CD14-positive monocyte (primary cell): ENCODE data around the gene PGAP2. TPM values are rescaled to one million over a fixed set of nuclear protein-coding genes. Genes with fewer than 3 reads are reported as not detected.

Experiments used
- DNase-seq, 3 donors: peaks; one replicate each; pipeline ENCODE4 v3.0.0-alpha.2; 2011 to 2022
- H2AFZ ChIP-seq: 2 replicates; pipeline ENCODE4 v1.6.0; 2012; ENCODE audit warnings: mild to moderate bottlenecking, low read depth, low read length, inconsistent platforms; ENCODE audit not compliant: insufficient read depth, poor library complexity, severe bottlenecking
- H3K27ac ChIP-seq, 2 donors: 1 replicate in 1 of 2; 2 replicates in 1 of 2; pipeline ENCODE4 v1.5.1; 2012 to 2013; ENCODE audit warnings: low read length in 2 of 2, control low read depth in 1 of 2, inconsistent platforms in 1 of 2, low read depth in 1 of 2, mild to moderate bottlenecking in 1 of 2
- H3K27me3 ChIP-seq, 2 donors: one replicate each; pipeline versions ENCODE4 v1.6.0 to v1.6.1; 2011 to 2013; ENCODE audit warnings: low read length in 2 of 2; ENCODE audit not compliant: control insufficient read depth in 2 of 2, insufficient read depth in 2 of 2
- H3K36me3 ChIP-seq, 2 donors: replicated peaks in 1 of 2; 1 replicate in 1 of 2; 2 replicates in 1 of 2; pipeline versions ENCODE4 v1.5.1 to v1.6.1; 2012 to 2013; ENCODE audit warnings: low read length in 2 of 2, control low read depth in 1 of 2, inconsistent platforms in 1 of 2, mild to moderate bottlenecking in 1 of 2; ENCODE audit not compliant: insufficient read depth in 2 of 2, control insufficient read depth in 1 of 2
- H3K4me1 ChIP-seq, 2 donors: 1 replicate in 1 of 2; 2 replicates in 1 of 2; pipeline versions ENCODE4 v1.5.1 to v1.6.1; 2012 to 2013; ENCODE audit warnings: low read length in 2 of 2, control low read depth in 1 of 2, inconsistent platforms in 1 of 2, mild to moderate bottlenecking in 1 of 2, moderate library complexity in 1 of 2; ENCODE audit not compliant: insufficient read depth in 2 of 2, control insufficient read depth in 1 of 2
- H3K4me2 ChIP-seq: replicated peaks from 2 replicates; pipeline ENCODE3; 2012; ENCODE audit warnings: low read length, moderate library complexity, mild to moderate bottlenecking; ENCODE audit not compliant: poor library complexity, severe bottlenecking; ENCODE audit errors: extremely low read depth
- H3K4me3 ChIP-seq, 3 experiments: fragments of 200-600 bp in 1 of 3; sonication (generic) in 1 of 3; replicated peaks in 1 of 3; 1 replicate in 2 of 3; 2 replicates in 1 of 3; pipeline ENCODE4 v1.5.1; 2011 to 2013; ENCODE audit warnings: low read length in 3 of 3, mild to moderate bottlenecking in 3 of 3, control low read depth in 2 of 3, low read depth in 2 of 3, inconsistent platforms in 1 of 3, moderate library complexity in 1 of 3
- H3K79me2 ChIP-seq: 2 replicates; pipeline ENCODE4 v1.6.0; 2012; ENCODE audit warnings: mild to moderate bottlenecking, control low read depth, inconsistent platforms, low read length, moderate library complexity; ENCODE audit not compliant: insufficient read depth
- H3K9ac ChIP-seq: 2 replicates; pipeline ENCODE4 v1.6.0; 2017; ENCODE audit warnings: low read length, mild to moderate bottlenecking; ENCODE audit not compliant: insufficient read depth, poor library complexity, severe bottlenecking
- H3K9me3 ChIP-seq, 2 donors: replicated peaks in 1 of 2; 1 replicate in 1 of 2; 2 replicates in 1 of 2; pipeline versions ENCODE4 v1.5.1 to v1.6.1; 2012 to 2013; ENCODE audit warnings: low read length in 2 of 2, control low read depth in 1 of 2; ENCODE audit not compliant: control insufficient read depth in 1 of 2, insufficient read depth in 1 of 2
- H4K20me1 ChIP-seq: 2 replicates; pipeline ENCODE4 v1.6.0; 2012; ENCODE audit warnings: mild to moderate bottlenecking, low read length, control low read depth, moderate library complexity; ENCODE audit not compliant: insufficient read depth
- H3K27ac Mint-ChIP-seq, 7 donors: one replicate each; pipeline ENCODE4 v1.8.0; 2020; ENCODE audit warnings: mild to moderate bottlenecking in 7 of 7, mixed read lengths in 7 of 7, moderate library complexity in 6 of 7, inconsistent platforms in 2 of 7
- H3K27me3 Mint-ChIP-seq, 3 donors: one replicate each; pipeline ENCODE4 v1.8.0; 2021 to 2022; ENCODE audit warnings: low read depth in 3 of 3, mild to moderate bottlenecking in 3 of 3, mixed read lengths in 3 of 3, moderate library complexity in 3 of 3, inconsistent platforms in 1 of 3
- H3K36me3 Mint-ChIP-seq, 2 donors: one replicate each; pipeline ENCODE4 v1.8.0; 2020; ENCODE audit warnings: mixed read lengths in 2 of 2, inconsistent platforms in 1 of 2, mild to moderate bottlenecking in 1 of 2
- H3K4me1 Mint-ChIP-seq: one replicate; pipeline ENCODE4 v1.8.0; 2020; ENCODE audit warnings: mild to moderate bottlenecking, mixed read lengths
- H3K4me3 Mint-ChIP-seq, 2 donors: one replicate each; pipeline ENCODE4 v1.8.0; 2020; ENCODE audit warnings: mild to moderate bottlenecking in 2 of 2, mixed read lengths in 2 of 2, moderate library complexity in 1 of 2
- H3K9me3 Mint-ChIP-seq, 7 donors: one replicate each; pipeline ENCODE4 v1.8.0; 2020 to 2022; ENCODE audit warnings: mixed read lengths in 7 of 7, mild to moderate bottlenecking in 6 of 7, moderate library complexity in 6 of 7, inconsistent platforms in 2 of 7
- CTCF ChIP-seq: fragments of 200-600 bp; IDR thresholded peaks from one replicate; pipeline ENCODE4 v1.8.0; 2022; ENCODE audit warnings: antibody characterized with exemption, mild to moderate bottlenecking
- WGBS: methylation state at CpG from one replicate; pipeline ENCODE4 v1.1.5; 2013; ENCODE audit warnings: missing lambda C conversion rate; ENCODE audit not compliant: insufficient coverage; 5-methylcytosine and 5-hydroxymethylcytosine counted together
- intact Hi-C, 2 donors: fragments of 100-400 bp; cut with micrococcal nuclease; formaldehyde crosslinking; loops; one replicate each; pipeline versions ENCODE4 v1.15.0 to v1.15.1; 2023
- polyA plus RNA-seq, 3 donors: library from polyadenylated mRNA; depleted of rRNA in 1 of 3; unstranded in 2 of 3; stranded (reverse) in 1 of 3; fragments of 300-500 nt in 2 of 3; fragments of >200 nt in 1 of 3; fragmentation: Illumina TruSeq in 2 of 3; gene quantifications; 1 replicate in 2 of 3; 2 replicates in 1 of 3; pipeline ENCODE4 v1.2.3, GENCODE V29; 2012 to 2021

PGAP2 gene
- polyA plus RNA-seq, 3 donors, result 5.8 to 17.9 (median 6.8) TPM

- Mint-ChIP-seq H3K4me1 (peaks cover 3% of the 10 kb centered on the region), H3K27me3 (no peaks in the 10 kb centered on the region), H3K9me3 (no peaks in the 10 kb centered on the region), H3K4me3 (no peak overlapping the region), H3K27ac (no peak overlapping the region), H3K36me3 (peaks cover 8% of the 10 kb centered on the region in 2 donors)
- H4K20me1 ChIP-seq, result no peaks in the 10 kb centered on the region
- no peak overlapping the region for H3K27ac ChIP-seq
- no peaks in the 10 kb centered on the region for H3K27me3 ChIP-seq
- no peak for DNase-seq
- H3K4me3 ChIP-seq, result no peak overlapping the region
- no peak overlapping the region for H3K4me2 ChIP-seq
- H3K36me3 ChIP-seq, result no peaks in the 10 kb centered on the region
- no peak for TF ChIP-seq CTCF
- no peaks in the 10 kb centered on the region for H3K9me3 ChIP-seq
- H3K4me1 ChIP-seq, result no peaks in the 10 kb centered on the region
- intact Hi-C loops, result no loop called here
- WGBS, result 90% methylated on average over 2 of the region's 4 CpGs
- H3K9ac ChIP-seq, result no peak overlapping the region
- H3K79me2 ChIP-seq, result no peaks in the 10 kb centered on the region
- H2AFZ ChIP-seq, result no peak overlapping the region
Observed at GRCh38 chr11:3815845-3816244, 7.5 kb downstream of the PGAP2 start.

GRCh38 chr11:3816673-3817072 lies 8.3 kb downstream of the PGAP2 start:
- H3K4me3 Mint-ChIP-seq, result no peak overlapping the region
- Histone ChIP-seq H3K27me3 (no peaks in the 10 kb centered on the region), H3K9ac (no peak overlapping the region), H3K9me3 (no peaks in the 10 kb centered on the region), H3K4me1 (no peaks in the 10 kb centered on the region), H3K36me3 (no peaks in the 10 kb centered on the region), H3K79me2 (no peaks in the 10 kb centered on the region), H3K27ac (no peak overlapping the region), H3K4me2 (no peak overlapping the region), H4K20me1 (no peaks in the 10 kb centered on the region), H2AFZ (no peak overlapping the region), H3K4me3 (no peak overlapping the region)
- intact Hi-C loops, result no loop called here
- TF ChIP-seq CTCF, result no peak
- no peak for DNase-seq
- H3K27me3 Mint-ChIP-seq, result no peaks in the 10 kb centered on the region
- H3K27ac Mint-ChIP-seq, result no peak overlapping the region
- H3K4me1 Mint-ChIP-seq, result peaks cover 3% of the 10 kb centered on the region
- WGBS, result 100% methylated on average over 2 of the region's 2 CpGs
- H3K36me3 Mint-ChIP-seq, result peaks cover 2 to 5% of the 10 kb centered on the region in 2 donors
- no peaks in the 10 kb centered on the region for H3K9me3 Mint-ChIP-seq
